Type B pancreatic cell (in vitro differentiated cells): ENCODE measurements around the gene PRPF6. TPM values are rescaled to one million over a fixed set of nuclear protein-coding genes. Genes with fewer than 3 reads are reported as not detected.

ENCODE experiments used
- DNase-seq: peaks from one replicate; pipeline ENCODE4 v3.0.0; 2021; ENCODE audit warnings: mixed read lengths; ENCODE audit not compliant: unreplicated experiment; ENCODE audit errors: extremely low spot score
- H3K27ac Mint-ChIP-seq: 2 replicates; pipeline ENCODE4 v1.8.0; 2021; ENCODE audit warnings: mild to moderate bottlenecking, mixed read lengths
- H3K27me3 Mint-ChIP-seq: 2 replicates; pipeline ENCODE4 v1.8.0; 2021; ENCODE audit warnings: mixed read lengths
- H3K36me3 Mint-ChIP-seq: 2 replicates; pipeline ENCODE4 v1.8.0; 2021; ENCODE audit warnings: mixed read lengths
- H3K4me1 Mint-ChIP-seq: one replicate; pipeline ENCODE4 v1.8.0; 2021; ENCODE audit warnings: mixed read lengths; ENCODE audit not compliant: unreplicated experiment
- H3K4me3 Mint-ChIP-seq: 2 replicates; pipeline ENCODE4 v1.8.0; 2021; ENCODE audit warnings: mild to moderate bottlenecking, mixed read lengths
- H3K9me3 Mint-ChIP-seq: 2 replicates; pipeline ENCODE4 v1.8.0; 2021; ENCODE audit warnings: mixed read lengths
- CTCF ChIP-seq: fragments of 200-600 bp; sonication (generic); conservative IDR thresholded peaks from 2 replicates; pipeline ENCODE4 v1.5.0; 2021; ENCODE audit warnings: antibody characterized with exemption, mild to moderate bottlenecking
- total RNA-seq: library from RNA; stranded (reverse); gene quantifications from 2 replicates; pipeline ENCODE4 v1.2.1, GENCODE V29; 2021; ENCODE audit warnings: low replicate concordance

The PRPF6 gene
- total RNA-seq, 1 donor from 2014 or later, result 67.9 TPM

- Mint-ChIP-seq H3K27me3 (no peaks in the 10 kb centered on the region), H3K27ac (no peak overlapping the region), H3K9me3 (no peaks in the 10 kb centered on the region), H3K4me3 (no peak overlapping the region), H3K36me3 (no peaks in the 10 kb centered on the region), H3K4me1 (no peaks in the 10 kb centered on the region)
- TF ChIP-seq CTCF, result no peak
- no peak for DNase-seq
Observed at GRCh38 chr20:64025101-64025825, 44.3 kb downstream of the PRPF6 start.

GRCh38 chr20:64025826-64026412 lies 45.0 kb downstream of the PRPF6 start:
- peaks cover 4% of the 10 kb centered on the region for H3K36me3 Mint-ChIP-seq
- H3K27ac Mint-ChIP-seq, result no peak overlapping the region
- H3K9me3 Mint-ChIP-seq, result no peaks in the 10 kb centered on the region
- DNase-seq, result no peak
- no peaks in the 10 kb centered on the region for H3K27me3 Mint-ChIP-seq
- H3K4me1 Mint-ChIP-seq, result no peaks in the 10 kb centered on the region
- H3K4me3 Mint-ChIP-seq, result no peak overlapping the region
- no peak for TF ChIP-seq CTCF

GRCh38 chr20:64027981-64028685 lies 47.2 kb downstream of the PRPF6 start:
- H3K27me3 Mint-ChIP-seq, result no peaks in the 10 kb centered on the region
- peak overlapping the region; percentile 34 for H3K27ac Mint-ChIP-seq
- peaks cover 7% of the 10 kb centered on the region for H3K36me3 Mint-ChIP-seq
- DNase-seq, result no peak
- no peak for TF ChIP-seq CTCF
- H3K9me3 Mint-ChIP-seq, result no peaks in the 10 kb centered on the region
- no peak overlapping the region for H3K4me3 Mint-ChIP-seq
- no peaks in the 10 kb centered on the region for H3K4me1 Mint-ChIP-seq

GRCh38 chr20:64029293-64030117 lies 48.6 kb downstream of the PRPF6 start:
- Mint-ChIP-seq H3K4me1 (no peaks in the 10 kb centered on the region), H3K9me3 (no peaks in the 10 kb centered on the region)

More at GRCh38 chr20:64029293-64030117, 48.6 kb downstream of the PRPF6 start:
- no peak for DNase-seq
- Mint-ChIP-seq H3K4me3 (no peak overlapping the region), H3K27me3 (no peaks in the 10 kb centered on the region), H3K27ac (no peak overlapping the region), H3K36me3 (peaks cover 7% of the 10 kb centered on the region)
- TF ChIP-seq CTCF, result no peak
